Measurements from ENCODE around the gene GRIFIN. TPM values are rescaled to one million over a fixed set of nuclear protein-coding genes. Genes with fewer than 3 reads are reported as not detected.
A peak's percentile ranks its signal among the peaks of the same experiment; 100 is the strongest.

GRIFIN gene
- total RNA-seq, 5 donors from 2014 or later (not counting 1 experiment from before 2014, with no cell fraction given) = not detected

GRCh38 chr7:2504128-2504888, 28.1 kb upstream of the GRIFIN start:
- peaks cover 0 to 3% of the 10 kb centered on the region in 2 experiments for H3K27me3 ChIP-seq (replicated peaks in 1 of 2; ENCODE audit: control insufficient read depth in 2 of 2, extremely low read depth in 1 of 2, insufficient read depth in 2 of 2, low read length in 1 of 2)
- no peak overlapping the region for H3K27ac ChIP-seq (ENCODE audit: low read length)
- CTCF ChIA-PET = no interaction called here
- no peaks in the 10 kb centered on the region for H3K36me3 ChIP-seq (ENCODE audit: control insufficient read depth in 2 of 2, extremely low read depth in 1 of 2, insufficient read depth in 1 of 2, low read length in 1 of 2)
- POLR2A ChIA-PET = interaction anchor here in 1 of 2 donors (0.5 kb wide), 1 partner anchor 1000 kb away, joined by 3 read pairs; the partner anchor contains the start of gene INTS1
- DNase-seq = no peak
- WGBS (ENCODE audit: insufficient coverage) = 91% methylated on average over 17 of the region's 21 CpGs
- no peaks in the 10 kb centered on the region for H3K36me3 Mint-ChIP-seq
- H3K4me3 ChIP-seq (ENCODE audit: control insufficient read depth in 1 of 2, extremely low read depth in 1 of 2, low read length in 1 of 2) = no peak overlapping the region
- peaks cover 19 to 29% (median 20%) of the 10 kb centered on the region in 3 donors for H3K4me1 Mint-ChIP-seq
- no peak for ATAC-seq (replicated peaks in 1 of 4)
- H3K4me3 Mint-ChIP-seq = no peak overlapping the region
- no peaks in the 10 kb centered on the region for H3K9me3 Mint-ChIP-seq
- no peaks in the 10 kb centered on the region for H3K9me3 ChIP-seq
- peaks cover 11 to 33% of the 10 kb centered on the region in 2 experiments for H3K4me1 ChIP-seq (ENCODE audit: control insufficient read depth in 1 of 2, extremely low read depth in 1 of 2, insufficient read depth in 2 of 2, low read length in 2 of 2)
- H3K27me3 Mint-ChIP-seq = no peaks in the 10 kb centered on the region
- H3K27ac Mint-ChIP-seq = peak overlapping the region in 1 of 2 donors; percentile 39

- no peaks in the 10 kb centered on the region for H3K9me3 Mint-ChIP-seq
- H3K27ac Mint-ChIP-seq = peak overlapping the region in 1 of 2 donors; percentile 39
- ATAC-seq (replicated peaks in 1 of 4) (no peak), DNase-seq (no peak)
- POLR2A ChIA-PET = no interaction called here
- H3K4me1 ChIP-seq (ENCODE audit: control insufficient read depth in 1 of 2, extremely low read depth in 1 of 2, insufficient read depth in 2 of 2, low read length in 2 of 2) = peaks cover 4 to 23% of the 10 kb centered on the region in 2 experiments
- H3K4me3 ChIP-seq (ENCODE audit: control insufficient read depth in 1 of 2, extremely low read depth in 1 of 2, low read length in 1 of 2) = no peak overlapping the region
- H3K27me3 ChIP-seq (replicated peaks in 1 of 2; ENCODE audit: control insufficient read depth in 2 of 2, extremely low read depth in 1 of 2, insufficient read depth in 2 of 2, low read length in 1 of 2) = peaks cover 0 to 13% of the 10 kb centered on the region in 2 experiments
- CTCF ChIA-PET = no interaction called here
- H3K4me3 Mint-ChIP-seq = no peak overlapping the region
- H3K4me1 Mint-ChIP-seq = peaks cover 9 to 18% (median 10%) of the 10 kb centered on the region in 3 donors
- no peaks in the 10 kb centered on the region for H3K9me3 ChIP-seq
- WGBS (ENCODE audit: insufficient coverage) = 68% methylated on average over 12 of the region's 25 CpGs
- no peaks in the 10 kb centered on the region for H3K36me3 ChIP-seq (ENCODE audit: control insufficient read depth in 2 of 2, extremely low read depth in 1 of 2, insufficient read depth in 1 of 2, low read length in 1 of 2)
- H3K36me3 Mint-ChIP-seq = no peaks in the 10 kb centered on the region
- no peak overlapping the region for H3K27ac ChIP-seq (ENCODE audit: low read length)
- H3K27me3 Mint-ChIP-seq = no peaks in the 10 kb centered on the region
Observed at GRCh38 chr7:2503056-2503941, 27.1 kb upstream of the GRIFIN start.

GRCh38 chr7:2502647-2502966, 26.4 kb upstream of the GRIFIN start:
- H3K27me3 ChIP-seq (replicated peaks in 1 of 2; ENCODE audit: control insufficient read depth in 2 of 2, extremely low read depth in 1 of 2, insufficient read depth in 2 of 2, low read length in 1 of 2) = peaks cover 0 to 20% of the 10 kb centered on the region in 2 experiments
- H3K4me3 Mint-ChIP-seq = no peak overlapping the region
- no peak overlapping the region for H3K27ac Mint-ChIP-seq

GRCh38 chr7:2501947-2502646, 25.9 kb upstream of the GRIFIN start:
- Histone ChIP-seq H3K27me3 (replicated peaks in 1 of 2; ENCODE audit: control insufficient read depth in 2 of 2, extremely low read depth in 1 of 2, insufficient read depth in 2 of 2, low read length in 1 of 2) (peaks cover 0 to 25% of the 10 kb centered on the region in 2 experiments), H3K4me1 (ENCODE audit: control insufficient read depth in 1 of 2, extremely low read depth in 1 of 2, insufficient read depth in 2 of 2, low read length in 2 of 2) (peaks cover 0 to 19% of the 10 kb centered on the region in 2 experiments), H3K36me3 (ENCODE audit: control insufficient read depth in 2 of 2, extremely low read depth in 1 of 2, insufficient read depth in 1 of 2, low read length in 1 of 2) (no peaks in the 10 kb centered on the region), H3K9me3 (no peaks in the 10 kb centered on the region), H3K27ac (ENCODE audit: low read length) (no peak overlapping the region), H3K4me3 (ENCODE audit: control insufficient read depth in 1 of 2, extremely low read depth in 1 of 2, low read length in 1 of 2) (no peak overlapping the region)
- no peaks in the 10 kb centered on the region for H3K9me3 Mint-ChIP-seq
- no peaks in the 10 kb centered on the region for H3K36me3 Mint-ChIP-seq
- WGBS (ENCODE audit: insufficient coverage) = 94% methylated on average over 6 of the region's 9 CpGs
- ATAC-seq (replicated peaks in 1 of 4) (no peak), DNase-seq (no peak)
- ChIA-PET CTCF (interaction anchor here in 1 of 2 donors (0.5 to 1.0 kb wide), 2 partner anchors 18 to 30 kb away, joined by 3 to 5 read pairs; no protein-coding TSS in a partner anchor), POLR2A (no interaction called here)
- peaks cover 0 to 5% of the 10 kb centered on the region in 2 donors for H3K27me3 Mint-ChIP-seq
- no peak overlapping the region for H3K27ac Mint-ChIP-seq
- H3K4me1 Mint-ChIP-seq = peaks cover 0 to 8% (median 3%) of the 10 kb centered on the region in 3 donors
- H3K4me3 Mint-ChIP-seq = no peak overlapping the region

More at GRCh38 chr7:2502647-2502966, 26.4 kb upstream of the GRIFIN start:
- ChIA-PET POLR2A (no interaction called here), CTCF (no interaction called here)
- Mint-ChIP-seq H3K36me3 (no peaks in the 10 kb centered on the region), H3K9me3 (no peaks in the 10 kb centered on the region), H3K4me1 (peaks cover 3 to 12% (median 4%) of the 10 kb centered on the region in 3 donors), H3K27me3 (peaks cover 0 to under 1% of the 10 kb centered on the region in 2 donors)
- no peaks in the 10 kb centered on the region for H3K36me3 ChIP-seq (ENCODE audit: control insufficient read depth in 2 of 2, extremely low read depth in 1 of 2, insufficient read depth in 1 of 2, low read length in 1 of 2)
- no peaks in the 10 kb centered on the region for H3K9me3 ChIP-seq
- ATAC-seq (replicated peaks in 1 of 4) = no peak
- 92% methylated on average over 4 of the region's 13 CpGs for WGBS (ENCODE audit: insufficient coverage)
- H3K4me1 ChIP-seq (ENCODE audit: control insufficient read depth in 1 of 2, extremely low read depth in 1 of 2, insufficient read depth in 2 of 2, low read length in 2 of 2) = peaks cover 0 to 23% of the 10 kb centered on the region in 2 experiments
- H3K27ac ChIP-seq (ENCODE audit: low read length) = no peak overlapping the region
- no peak for DNase-seq
- H3K4me3 ChIP-seq (ENCODE audit: control insufficient read depth in 1 of 2, extremely low read depth in 1 of 2, low read length in 1 of 2) = no peak overlapping the region

GRCh38 chr7:2500701-2501100, 24.5 kb upstream of the GRIFIN start:
- no peaks in the 10 kb centered on the region for H3K36me3 Mint-ChIP-seq
- ChIA-PET POLR2A (no interaction called here), CTCF (interaction anchor here in 1 of 2 donors (0.7 kb wide), 1 partner anchor 850 kb away, joined by 3 read pairs; no protein-coding TSS in a partner anchor)
- H3K9me3 Mint-ChIP-seq = no peaks in the 10 kb centered on the region
- no peaks in the 10 kb centered on the region for H3K36me3 ChIP-seq (ENCODE audit: control insufficient read depth in 2 of 2, extremely low read depth in 1 of 2, insufficient read depth in 1 of 2, low read length in 1 of 2)
- no peak for DNase-seq
- WGBS (ENCODE audit: insufficient coverage) = 78% methylated on average over 8 of the region's 12 CpGs
- H3K27ac Mint-ChIP-seq = no peak overlapping the region
- H3K27me3 ChIP-seq (replicated peaks in 1 of 2; ENCODE audit: control insufficient read depth in 2 of 2, extremely low read depth in 1 of 2, insufficient read depth in 2 of 2, low read length in 1 of 2) = peaks cover 0 to 38% of the 10 kb centered on the region in 2 experiments
- ATAC-seq (replicated peaks in 1 of 4) = no peak
- peaks cover 0 to 4% (median 3%) of the 10 kb centered on the region in 3 donors for H3K4me1 Mint-ChIP-seq
- H3K9me3 ChIP-seq = no peaks in the 10 kb centered on the region
- peaks cover 0 to 13% of the 10 kb centered on the region in 2 donors for H3K27me3 Mint-ChIP-seq
- H3K4me3 Mint-ChIP-seq = no peak overlapping the region
- no peak overlapping the region for H3K27ac ChIP-seq (ENCODE audit: low read length)
- H3K4me3 ChIP-seq (ENCODE audit: control insufficient read depth in 1 of 2, extremely low read depth in 1 of 2, low read length in 1 of 2) = no peak overlapping the region
- peaks cover 0 to 19% of the 10 kb centered on the region in 2 experiments for H3K4me1 ChIP-seq (ENCODE audit: control insufficient read depth in 1 of 2, extremely low read depth in 1 of 2, insufficient read depth in 2 of 2, low read length in 2 of 2)

Data from T-cell (primary cell).